Measurements from ENCODE around the gene NLGN2. TPM values are rescaled to one million over a fixed set of nuclear protein-coding genes. Genes with fewer than 3 reads are reported as not detected.

The NLGN2 gene
- total and polyA plus RNA-seq, 2 experiments from 2014 or later: 14.4 to 38.7 TPM

- TF ChIP-seq ZNF462 (CRISPR knock-in tag; IDR thresholded peaks at IDR 0.05) (no peak), EZH2phosphoT487 (IDR thresholded peaks at IDR 0.05; ENCODE audit: unreplicated experiment) (no peak), ZNF114 (CRISPR knock-in tag; IDR thresholded peaks at IDR 0.05) (no peak), JUNB (IDR thresholded peaks at IDR 0.05; ENCODE audit: unreplicated experiment) (no peak), EZH2 (IDR thresholded peaks at IDR 0.05; ENCODE audit: low read depth, unreplicated experiment) (no peak), NANOG (IDR thresholded peaks at IDR 0.05; ENCODE audit: borderline replicate concordance) (no peak), ZNF331 (CRISPR knock-in tag; IDR thresholded peaks at IDR 0.05; ENCODE audit: low read depth) (no peak), REST (IDR thresholded peaks at IDR 0.05; ENCODE audit: unreplicated experiment) (no peak)
Observed at GRCh38 chr17:7462474-7463371, 55.1 kb downstream of the NLGN2 start (continued).

Data from GM23338 (cell line).